CD4-positive, alpha-beta T cell (primary cell): ENCODE measurements around the gene HSF4. TPM values are rescaled to one million over a fixed set of nuclear protein-coding genes. Genes with fewer than 3 reads are reported as not detected.

Source experiments
- ATAC-seq: fragments of 200-7000 bp; cut with Tn5 transposase; one replicate; pipeline ENCODE4 v1.10.0; 2022; ENCODE audit warnings: mild to moderate bottlenecking; ENCODE audit not compliant: poor library complexity
- CTCF ChIA-PET: fragments of 350-600 bp; sonication (Branson Sonifier 250); formaldehyde crosslinking; loops from one replicate; lab custom pipeline; 2021; ENCODE audit warnings: antibody characterized with exemption, inconsistent platforms; lab: Charles Lee
- POLR2A ChIA-PET: fragments of 350-600 bp; sonication (Branson Sonifier 250); formaldehyde crosslinking; loops from one replicate; lab custom pipeline; 2021; ENCODE audit warnings: antibody characterized with exemption, inconsistent platforms; lab: Charles Lee
- DNase-seq, 14 experiments: peaks; one replicate each; pipeline ENCODE4 v3.0.0-alpha.2; 2013 to 2020; ENCODE audit warnings: mixed read lengths in 2 of 14
- H3K27ac ChIP-seq, 2 donors: one replicate each; pipeline versions ENCODE4 v1.5.1 to v1.7.0; 2013; ENCODE audit warnings: low read length in 2 of 2, low read depth in 1 of 2, mild to moderate bottlenecking in 1 of 2
- H3K27me3 ChIP-seq, 2 experiments: 1 replicate in 1 of 2; 2 replicates in 1 of 2; pipeline versions ENCODE4 v1.6.1 to v1.7.0; 2013; ENCODE audit warnings: low read length in 2 of 2, control low read depth in 1 of 2, mild to moderate bottlenecking in 1 of 2, moderate library complexity in 1 of 2; ENCODE audit not compliant: insufficient read depth in 2 of 2, control insufficient read depth in 1 of 2
- H3K36me3 ChIP-seq: one replicate; pipeline ENCODE4 v1.6.1; 2013; ENCODE audit warnings: low read length, control low read depth; ENCODE audit not compliant: insufficient read depth
- H3K4me1 ChIP-seq: one replicate; pipeline ENCODE4 v1.6.1; 2013; ENCODE audit warnings: low read length, control low read depth; ENCODE audit not compliant: insufficient read depth
- H3K4me3 ChIP-seq: one replicate; pipeline ENCODE4 v1.5.1; 2013; ENCODE audit warnings: mild to moderate bottlenecking, low read length, moderate library complexity
- H3K9me3 ChIP-seq, 2 experiments: 1 replicate in 1 of 2; 2 replicates in 1 of 2; pipeline versions ENCODE4 v1.6.1 to v1.7.0; 2013; ENCODE audit warnings: low read length in 2 of 2, mild to moderate bottlenecking in 2 of 2, control low read depth in 1 of 2, moderate library complexity in 1 of 2; ENCODE audit not compliant: control insufficient read depth in 1 of 2, insufficient read depth in 1 of 2
- H3K27ac Mint-ChIP-seq: one replicate; pipeline ENCODE4 v1.8.0; 2020; ENCODE audit warnings: mixed read lengths
- H3K27me3 Mint-ChIP-seq: one replicate; pipeline ENCODE4 v1.8.0; 2021; ENCODE audit warnings: mixed read lengths
- H3K36me3 Mint-ChIP-seq: one replicate; pipeline ENCODE4 v1.8.0; 2021; ENCODE audit warnings: low read depth, mixed read lengths
- H3K4me1 Mint-ChIP-seq: one replicate; pipeline ENCODE4 v1.8.0; 2021; ENCODE audit warnings: low read depth, mixed read lengths
- H3K4me3 Mint-ChIP-seq: one replicate; pipeline ENCODE4 v1.8.0; 2020; ENCODE audit warnings: mild to moderate bottlenecking, mixed read lengths
- H3K9me3 Mint-ChIP-seq: one replicate; pipeline ENCODE4 v1.8.0; 2020; ENCODE audit warnings: mixed read lengths
- CTCF ChIP-seq: fragments of 200-600 bp; IDR thresholded peaks from one replicate; pipeline ENCODE4 v1.8.0; 2022; ENCODE audit warnings: antibody characterized with exemption, mild to moderate bottlenecking
- intact Hi-C, 2 experiments: fragments of 100-400 bp; cut with DNase I in 1 of 2; cut with micrococcal nuclease in 1 of 2; formaldehyde crosslinking; loops; one replicate each; pipeline versions ENCODE4 v1.15.1 to v1.9.0; 2023 to 2025; cut with DNase I, micrococcal nuclease
- total RNA-seq, 174 experiments: library from RNA in 2 of 174; stranded (reverse) in 2 of 174; gene quantifications; one replicate each; pipeline ENCODE4 v1.2.3 and lab custom pipeline; 2021 to 2026

The HSF4 gene
- total RNA-seq, 2 experiments from 2014 or later: 19.7 to 26.1 TPM

DNA sequence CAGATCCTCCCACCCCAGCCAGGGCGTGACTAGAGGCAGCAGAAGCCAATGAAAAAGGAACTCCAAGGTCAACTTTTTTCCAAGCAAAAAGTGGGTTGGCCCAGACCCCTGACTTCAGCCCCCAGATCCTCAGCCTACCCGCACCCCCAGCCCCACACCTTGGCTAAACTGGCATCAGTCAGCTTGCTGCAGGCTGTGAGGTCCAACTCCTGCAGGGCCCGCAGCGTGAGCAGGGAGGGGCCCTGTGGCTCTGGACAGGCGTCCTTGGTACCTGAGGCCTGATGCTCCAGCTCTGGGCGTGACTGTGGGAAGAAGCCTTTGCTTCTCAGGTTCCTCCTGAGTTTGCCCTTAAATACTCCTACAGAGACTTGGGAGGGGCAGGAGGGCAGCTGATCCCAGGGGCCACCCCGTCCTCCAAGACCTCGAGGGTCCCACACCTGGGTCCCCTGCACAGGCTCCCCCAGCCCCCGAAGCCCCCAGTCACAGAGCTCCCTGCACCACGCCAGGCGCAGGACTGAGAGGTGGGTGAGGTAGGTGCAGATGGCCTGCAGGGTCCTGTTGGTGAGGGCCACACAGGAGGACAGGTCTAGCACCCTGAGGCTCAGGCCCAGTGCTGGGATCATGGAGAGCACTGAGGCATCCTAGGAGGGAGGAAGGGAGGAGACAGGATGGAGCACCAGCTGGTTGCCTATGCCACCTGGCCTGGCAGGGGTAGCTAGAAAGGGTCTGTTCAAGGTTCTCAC is 43.8 kb downstream of the HSF4 start:
- ATAC-seq: no peak
- TF ChIP-seq CTCF: no peak
- Histone ChIP-seq H3K4me3 (no peak overlapping the region), H3K27me3 (no peaks in the 10 kb centered on the region), H3K4me1 (no peaks in the 10 kb centered on the region), H3K9me3 (no peaks in the 10 kb centered on the region), H3K36me3 (peaks cover 23% of the 10 kb centered on the region), H3K27ac (no peak overlapping the region)
- ChIA-PET CTCF (interaction anchor here (0.6 to 1.3 kb wide), 2 partner anchors 11 to 254 kb away, joined by 3 to 4 read pairs; no protein-coding TSS in a partner anchor), POLR2A (interaction anchor here (0.7 kb wide), 1 partner anchor 1064 kb away, joined by 3 read pairs; no protein-coding TSS in a partner anchor)
- intact Hi-C loops: no loop called here
- no peaks in the 10 kb centered on the region for H3K27me3 Mint-ChIP-seq
- no peaks in the 10 kb centered on the region for H3K9me3 Mint-ChIP-seq
- no peak for DNase-seq
- H3K27ac Mint-ChIP-seq: no peak overlapping the region
- H3K4me1 Mint-ChIP-seq: no peaks in the 10 kb centered on the region
- no peak overlapping the region for H3K4me3 Mint-ChIP-seq
- H3K36me3 Mint-ChIP-seq: peaks cover 11% of the 10 kb centered on the region

GRCh38 chr16:67209565-67209964 is 45.0 kb downstream of the HSF4 start:
- intact Hi-C loops: no loop called here
- no peak overlapping the region for H3K4me3 Mint-ChIP-seq
- H3K27me3 Mint-ChIP-seq: no peaks in the 10 kb centered on the region
- POLR2A ChIA-PET: interaction anchor here (1.3 kb wide), 1 partner anchor 17 kb away, joined by 3 read pairs; the partner anchor contains the start of gene TMEM208
- H3K36me3 Mint-ChIP-seq: peaks cover 5% of the 10 kb centered on the region
- no peak overlapping the region for H3K4me3 ChIP-seq
- H3K4me1 Mint-ChIP-seq: no peaks in the 10 kb centered on the region
- no peaks in the 10 kb centered on the region for H3K27me3 ChIP-seq
- H3K36me3 ChIP-seq: peaks cover 16% of the 10 kb centered on the region
- TF ChIP-seq CTCF: no peak
- no peak overlapping the region for H3K27ac ChIP-seq
- no peaks in the 10 kb centered on the region for H3K9me3 Mint-ChIP-seq
- ATAC-seq (no peak), DNase-seq (no peak)
- no peak overlapping the region for H3K27ac Mint-ChIP-seq
- H3K9me3 ChIP-seq: no peaks in the 10 kb centered on the region
- H3K4me1 ChIP-seq: no peaks in the 10 kb centered on the region
- CTCF ChIA-PET: no interaction called here

GRCh38 chr16:67210069-67210937 is 45.8 kb downstream of the HSF4 start:
- no peak overlapping the region for H3K4me3 Mint-ChIP-seq
- H3K4me1 ChIP-seq: no peaks in the 10 kb centered on the region
- H3K27me3 Mint-ChIP-seq: no peaks in the 10 kb centered on the region
- ATAC-seq: no peak
- intact Hi-C loops: no loop called here
- peaks cover 16% of the 10 kb centered on the region for H3K36me3 ChIP-seq
- no peak overlapping the region for H3K27ac ChIP-seq
- H3K4me1 Mint-ChIP-seq: no peaks in the 10 kb centered on the region
- ChIA-PET POLR2A (interaction anchor here (1.3 kb wide), 1 partner anchor 16 kb away, joined by 3 read pairs; the partner anchor contains the start of gene TMEM208), CTCF (no interaction called here)
- no peak for DNase-seq
- H3K27ac Mint-ChIP-seq: no peak overlapping the region
- H3K9me3 Mint-ChIP-seq: no peaks in the 10 kb centered on the region
- H3K4me3 ChIP-seq: no peak overlapping the region
- H3K36me3 Mint-ChIP-seq: peaks cover 5% of the 10 kb centered on the region
- TF ChIP-seq CTCF: no peak
- H3K27me3 ChIP-seq: no peaks in the 10 kb centered on the region
- no peaks in the 10 kb centered on the region for H3K9me3 ChIP-seq
